CD14-positive monocyte (primary cell): ENCODE data around the gene HDAC4. TPM values are rescaled to one million over a fixed set of nuclear protein-coding genes. Genes with fewer than 3 reads are reported as not detected.

ENCODE experiments used
- DNase-seq, 3 donors: peaks; one replicate each; pipeline ENCODE4 v3.0.0-alpha.2; 2011 to 2022
- H2AFZ ChIP-seq: 2 replicates; pipeline ENCODE4 v1.6.0; 2012; ENCODE audit warnings: mild to moderate bottlenecking, low read depth, low read length, inconsistent platforms; ENCODE audit not compliant: insufficient read depth, poor library complexity, severe bottlenecking
- H3K27ac ChIP-seq, 2 donors: 1 replicate in 1 of 2; 2 replicates in 1 of 2; pipeline ENCODE4 v1.5.1; 2012 to 2013; ENCODE audit warnings: low read length in 2 of 2, control low read depth in 1 of 2, inconsistent platforms in 1 of 2, low read depth in 1 of 2, mild to moderate bottlenecking in 1 of 2
- H3K27me3 ChIP-seq, 2 donors: one replicate each; pipeline versions ENCODE4 v1.6.0 to v1.6.1; 2011 to 2013; ENCODE audit warnings: low read length in 2 of 2; ENCODE audit not compliant: control insufficient read depth in 2 of 2, insufficient read depth in 2 of 2
- H3K36me3 ChIP-seq, 2 donors: replicated peaks in 1 of 2; 1 replicate in 1 of 2; 2 replicates in 1 of 2; pipeline versions ENCODE4 v1.5.1 to v1.6.1; 2012 to 2013; ENCODE audit warnings: low read length in 2 of 2, control low read depth in 1 of 2, inconsistent platforms in 1 of 2, mild to moderate bottlenecking in 1 of 2; ENCODE audit not compliant: insufficient read depth in 2 of 2, control insufficient read depth in 1 of 2
- H3K4me1 ChIP-seq, 2 donors: 1 replicate in 1 of 2; 2 replicates in 1 of 2; pipeline versions ENCODE4 v1.5.1 to v1.6.1; 2012 to 2013; ENCODE audit warnings: low read length in 2 of 2, control low read depth in 1 of 2, inconsistent platforms in 1 of 2, mild to moderate bottlenecking in 1 of 2, moderate library complexity in 1 of 2; ENCODE audit not compliant: insufficient read depth in 2 of 2, control insufficient read depth in 1 of 2
- H3K4me2 ChIP-seq: replicated peaks from 2 replicates; pipeline ENCODE3; 2012; ENCODE audit warnings: low read length, moderate library complexity, mild to moderate bottlenecking; ENCODE audit not compliant: poor library complexity, severe bottlenecking; ENCODE audit errors: extremely low read depth
- H3K4me3 ChIP-seq, 3 experiments: fragments of 200-600 bp in 1 of 3; sonication (generic) in 1 of 3; replicated peaks in 1 of 3; 1 replicate in 2 of 3; 2 replicates in 1 of 3; pipeline ENCODE4 v1.5.1; 2011 to 2013; ENCODE audit warnings: low read length in 3 of 3, mild to moderate bottlenecking in 3 of 3, control low read depth in 2 of 3, low read depth in 2 of 3, inconsistent platforms in 1 of 3, moderate library complexity in 1 of 3
- H3K79me2 ChIP-seq: 2 replicates; pipeline ENCODE4 v1.6.0; 2012; ENCODE audit warnings: mild to moderate bottlenecking, control low read depth, inconsistent platforms, low read length, moderate library complexity; ENCODE audit not compliant: insufficient read depth
- H3K9ac ChIP-seq: 2 replicates; pipeline ENCODE4 v1.6.0; 2017; ENCODE audit warnings: low read length, mild to moderate bottlenecking; ENCODE audit not compliant: insufficient read depth, poor library complexity, severe bottlenecking
- H3K9me3 ChIP-seq, 2 donors: replicated peaks in 1 of 2; 1 replicate in 1 of 2; 2 replicates in 1 of 2; pipeline versions ENCODE4 v1.5.1 to v1.6.1; 2012 to 2013; ENCODE audit warnings: low read length in 2 of 2, control low read depth in 1 of 2; ENCODE audit not compliant: control insufficient read depth in 1 of 2, insufficient read depth in 1 of 2
- H4K20me1 ChIP-seq: 2 replicates; pipeline ENCODE4 v1.6.0; 2012; ENCODE audit warnings: mild to moderate bottlenecking, low read length, control low read depth, moderate library complexity; ENCODE audit not compliant: insufficient read depth
- H3K27ac Mint-ChIP-seq, 7 donors: one replicate each; pipeline ENCODE4 v1.8.0; 2020; ENCODE audit warnings: mild to moderate bottlenecking in 7 of 7, mixed read lengths in 7 of 7, moderate library complexity in 6 of 7, inconsistent platforms in 2 of 7
- H3K27me3 Mint-ChIP-seq, 3 donors: one replicate each; pipeline ENCODE4 v1.8.0; 2021 to 2022; ENCODE audit warnings: low read depth in 3 of 3, mild to moderate bottlenecking in 3 of 3, mixed read lengths in 3 of 3, moderate library complexity in 3 of 3, inconsistent platforms in 1 of 3
- H3K36me3 Mint-ChIP-seq, 2 donors: one replicate each; pipeline ENCODE4 v1.8.0; 2020; ENCODE audit warnings: mixed read lengths in 2 of 2, inconsistent platforms in 1 of 2, mild to moderate bottlenecking in 1 of 2
- H3K4me1 Mint-ChIP-seq: one replicate; pipeline ENCODE4 v1.8.0; 2020; ENCODE audit warnings: mild to moderate bottlenecking, mixed read lengths
- H3K4me3 Mint-ChIP-seq, 2 donors: one replicate each; pipeline ENCODE4 v1.8.0; 2020; ENCODE audit warnings: mild to moderate bottlenecking in 2 of 2, mixed read lengths in 2 of 2, moderate library complexity in 1 of 2
- H3K9me3 Mint-ChIP-seq, 7 donors: one replicate each; pipeline ENCODE4 v1.8.0; 2020 to 2022; ENCODE audit warnings: mixed read lengths in 7 of 7, mild to moderate bottlenecking in 6 of 7, moderate library complexity in 6 of 7, inconsistent platforms in 2 of 7
- WGBS: methylation state at CpG from one replicate; pipeline ENCODE4 v1.1.5; 2013; ENCODE audit warnings: missing lambda C conversion rate; ENCODE audit not compliant: insufficient coverage; 5-methylcytosine and 5-hydroxymethylcytosine counted together
- intact Hi-C, 2 donors: fragments of 100-400 bp; cut with micrococcal nuclease; formaldehyde crosslinking; loops; one replicate each; pipeline versions ENCODE4 v1.15.0 to v1.15.1; 2023
- polyA plus RNA-seq, 3 donors: library from polyadenylated mRNA; depleted of rRNA in 1 of 3; unstranded in 2 of 3; stranded (reverse) in 1 of 3; fragments of 300-500 nt in 2 of 3; fragments of >200 nt in 1 of 3; fragmentation: Illumina TruSeq in 2 of 3; gene quantifications; 1 replicate in 2 of 3; 2 replicates in 1 of 3; pipeline ENCODE4 v1.2.3, GENCODE V29; 2012 to 2021
- TF ChIP-seq, protein P1 (sequence below): fragments of 200-600 bp; IDR thresholded peaks from one replicate; pipeline ENCODE4 v1.8.0; 2022; ENCODE audit warnings: antibody characterized with exemption, mild to moderate bottlenecking

HDAC4 gene
- polyA plus RNA-seq, 3 donors = 3.3 to 23.0 (median 4.5) TPM

DNA sequence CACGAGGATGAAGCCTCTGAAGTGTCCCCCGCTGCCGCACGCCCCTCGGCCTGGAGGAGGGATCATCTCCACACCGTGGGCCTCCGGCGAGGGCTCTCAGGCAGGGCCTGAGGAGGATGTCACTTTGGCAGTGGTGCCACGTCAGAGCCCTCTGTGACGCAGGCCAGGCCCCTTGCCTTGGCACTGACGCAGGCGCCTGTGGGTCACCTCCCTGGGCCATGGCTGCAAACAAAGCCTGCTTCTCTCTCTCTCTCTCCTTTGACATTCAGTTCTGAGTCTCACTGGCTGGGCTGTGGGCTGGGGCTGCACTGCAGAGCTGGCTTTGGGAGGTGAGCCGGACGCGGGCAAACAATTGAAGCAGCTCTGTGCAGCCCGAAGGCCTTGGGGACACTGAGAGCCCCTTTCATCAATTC lies 279.2 kb downstream of the HDAC4 start:
- peaks cover 56% of the 10 kb centered on the region for H4K20me1 ChIP-seq
- peaks cover 0 to 2% (median 0%) of the 10 kb centered on the region in 3 donors for H3K27me3 Mint-ChIP-seq
- peak overlapping the region in 3 of 7 donors; percentile 22 to 87 (median 70) for H3K27ac Mint-ChIP-seq

DNA sequence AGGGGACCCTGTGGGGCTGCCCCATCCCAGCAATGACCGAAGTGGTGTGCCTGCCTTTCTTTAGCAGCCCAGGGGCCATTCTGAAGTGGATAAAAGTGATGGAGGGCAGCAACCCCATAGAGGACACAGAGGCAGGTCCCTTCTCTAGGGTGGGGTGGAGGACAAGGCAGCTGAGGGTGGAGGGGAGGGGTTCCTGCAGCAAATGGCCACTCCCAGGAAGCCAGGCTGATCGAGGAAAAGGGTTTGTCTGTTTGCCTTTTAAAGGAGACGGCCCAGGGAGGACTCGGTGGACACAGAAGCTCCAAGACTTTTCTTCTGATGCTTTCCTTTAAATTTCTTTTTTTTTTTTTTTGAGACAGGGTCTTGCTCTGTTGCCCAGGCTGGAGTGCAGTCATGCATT lies 280.2 kb downstream of the HDAC4 start:
- DNase-seq = no peak
- no peaks in the 10 kb centered on the region for H3K9me3 ChIP-seq
- peaks cover 56 to 78% of the 10 kb centered on the region in 2 donors for H3K36me3 ChIP-seq
- H3K9me3 Mint-ChIP-seq = peaks cover 0 to 9% (median 0%) of the 10 kb centered on the region in 7 donors
- H3K4me3 ChIP-seq = no peak overlapping the region
- no peak overlapping the region for H3K4me3 Mint-ChIP-seq
- 59% methylated on average over 4 of the region's 4 CpGs for WGBS
- H3K27me3 ChIP-seq = no peaks in the 10 kb centered on the region
- no peak overlapping the region for H3K9ac ChIP-seq
- TF ChIP-seq, protein P1, sequence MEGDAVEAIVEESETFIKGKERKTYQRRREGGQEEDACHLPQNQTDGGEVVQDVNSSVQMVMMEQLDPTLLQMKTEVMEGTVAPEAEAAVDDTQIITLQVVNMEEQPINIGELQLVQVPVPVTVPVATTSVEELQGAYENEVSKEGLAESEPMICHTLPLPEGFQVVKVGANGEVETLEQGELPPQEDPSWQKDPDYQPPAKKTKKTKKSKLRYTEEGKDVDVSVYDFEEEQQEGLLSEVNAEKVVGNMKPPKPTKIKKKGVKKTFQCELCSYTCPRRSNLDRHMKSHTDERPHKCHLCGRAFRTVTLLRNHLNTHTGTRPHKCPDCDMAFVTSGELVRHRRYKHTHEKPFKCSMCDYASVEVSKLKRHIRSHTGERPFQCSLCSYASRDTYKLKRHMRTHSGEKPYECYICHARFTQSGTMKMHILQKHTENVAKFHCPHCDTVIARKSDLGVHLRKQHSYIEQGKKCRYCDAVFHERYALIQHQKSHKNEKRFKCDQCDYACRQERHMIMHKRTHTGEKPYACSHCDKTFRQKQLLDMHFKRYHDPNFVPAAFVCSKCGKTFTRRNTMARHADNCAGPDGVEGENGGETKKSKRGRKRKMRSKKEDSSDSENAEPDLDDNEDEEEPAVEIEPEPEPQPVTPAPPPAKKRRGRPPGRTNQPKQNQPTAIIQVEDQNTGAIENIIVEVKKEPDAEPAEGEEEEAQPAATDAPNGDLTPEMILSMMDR = no peak
- H3K36me3 Mint-ChIP-seq = peaks cover 70 to 85% of the 10 kb centered on the region in 2 donors
- H3K79me2 ChIP-seq = no peaks in the 10 kb centered on the region
- peaks cover 0 to 2% (median 0%) of the 10 kb centered on the region in 3 donors for H3K27me3 Mint-ChIP-seq
- intact Hi-C loops = no loop called here
- H3K4me1 Mint-ChIP-seq = peaks cover 41% of the 10 kb centered on the region
- H2AFZ ChIP-seq = no peak overlapping the region
- H3K4me2 ChIP-seq = no peak overlapping the region
- H3K27ac Mint-ChIP-seq = peak overlapping the region in 3 of 7 donors; percentile 12 to 54 (median 41)
- H3K4me1 ChIP-seq = peaks cover 34 to 42% of the 10 kb centered on the region in 2 donors
- peaks cover 53% of the 10 kb centered on the region for H4K20me1 ChIP-seq
- H3K27ac ChIP-seq = no peak overlapping the region

More for the DNA sequence above, 279.2 kb downstream of the HDAC4 start:
- no peaks in the 10 kb centered on the region for H3K79me2 ChIP-seq
- no peak overlapping the region for H3K4me2 ChIP-seq
- DNase-seq = no peak
- no peaks in the 10 kb centered on the region for H3K27me3 ChIP-seq
- peaks cover 70 to 85% of the 10 kb centered on the region in 2 donors for H3K36me3 Mint-ChIP-seq
- H3K9ac ChIP-seq = no peak overlapping the region
- no peak overlapping the region for H2AFZ ChIP-seq
- H3K4me1 Mint-ChIP-seq = peaks cover 37% of the 10 kb centered on the region
- WGBS = 91% methylated on average over 16 of the region's 16 CpGs
- H3K4me3 Mint-ChIP-seq = no peak overlapping the region
- no peak overlapping the region for H3K27ac ChIP-seq
- intact Hi-C loops = no loop called here
- peaks cover 64 to 78% of the 10 kb centered on the region in 2 donors for H3K36me3 ChIP-seq
- peaks cover 0 to 14% (median under 1%) of the 10 kb centered on the region in 7 donors for H3K9me3 Mint-ChIP-seq
- TF ChIP-seq, protein P1 = no peak
- H3K4me1 ChIP-seq = peaks cover 34 to 40% of the 10 kb centered on the region in 2 donors
- no peaks in the 10 kb centered on the region for H3K9me3 ChIP-seq
- no peak overlapping the region for H3K4me3 ChIP-seq
